ENCODE results near the gene ZNF169.
"Not testable (repeated sequence)": the region's sequence is repeated elsewhere in the genome, so short reads cannot be mapped to it uniquely, and the experiment has no call there.

Gene ZNF169

DNA sequence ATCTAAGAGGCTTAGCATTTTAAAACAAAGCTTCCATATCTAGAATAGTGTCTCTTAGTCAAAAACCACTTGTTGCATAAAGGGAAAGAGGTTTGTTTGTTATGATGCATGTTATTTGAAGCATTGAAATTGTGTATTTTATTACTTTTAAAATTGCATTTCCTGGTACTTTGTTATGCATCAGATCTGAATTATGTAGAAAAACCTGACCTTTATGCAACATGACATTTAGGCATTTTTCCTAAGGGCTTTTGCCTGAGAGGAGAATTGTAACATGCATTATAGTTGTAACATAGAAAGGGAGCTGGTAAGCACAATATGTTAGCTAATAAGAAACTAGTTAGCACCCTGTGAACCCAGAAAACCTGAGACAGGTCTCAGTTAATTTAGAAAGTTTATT lies 22.0 kb downstream of the ZNF169 start:
- no peak for DNase-seq
- intact Hi-C loops (cut with DNase I) = no loop called here

DNA sequence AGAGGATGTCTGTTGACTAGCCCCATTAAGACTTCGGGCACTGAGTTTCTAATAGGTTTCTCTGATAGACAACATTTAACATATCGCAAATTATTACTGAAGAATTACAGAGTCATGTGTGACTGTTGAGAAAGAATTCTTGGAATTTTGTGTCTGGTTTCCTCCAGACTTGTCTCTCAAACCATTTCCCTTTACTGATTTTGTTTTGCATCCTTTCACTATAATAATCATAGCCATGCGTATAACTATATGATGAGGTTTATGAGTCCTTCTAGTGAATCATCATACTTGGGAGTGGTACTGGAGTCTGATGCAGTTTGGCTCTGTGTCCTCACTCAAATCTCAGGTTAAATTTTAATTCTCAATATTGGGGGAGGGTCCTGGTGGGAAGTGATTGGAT lies 27.0 kb downstream of the ZNF169 start:
- DNase-seq = no peak
- intact Hi-C loops (cut with DNase I) = no loop called here

DNA sequence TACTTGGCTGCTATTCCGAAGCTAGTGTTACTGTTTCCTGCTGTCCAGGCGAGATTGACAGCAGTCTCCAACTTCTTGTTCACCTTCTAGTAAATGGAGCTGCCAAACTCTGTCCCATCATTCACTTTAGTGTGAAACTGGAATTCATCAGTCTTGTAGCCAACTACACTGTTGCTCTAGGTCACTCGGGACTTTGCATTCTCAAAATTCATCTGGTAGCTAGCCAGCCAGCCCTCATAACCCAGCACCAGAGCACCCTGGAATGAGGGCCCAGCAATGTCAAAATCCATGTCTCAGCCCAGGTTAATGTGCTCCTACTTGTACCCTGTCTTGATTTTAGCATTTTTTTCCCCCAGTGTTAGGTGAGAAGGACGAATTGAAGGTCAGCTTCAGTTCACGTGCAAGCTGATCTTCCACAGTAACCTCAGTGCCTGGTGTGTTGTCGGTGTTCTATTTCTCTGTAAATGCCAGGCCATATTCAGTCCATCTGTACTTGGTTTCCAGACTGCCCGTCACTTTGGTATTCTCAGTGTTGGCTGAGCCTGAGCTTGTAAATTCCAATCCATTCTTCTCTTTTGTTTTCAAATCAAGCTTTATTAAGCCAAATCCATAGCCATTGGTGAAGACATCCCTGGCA lies 28.9 kb downstream of the ZNF169 start:
- intact Hi-C loops (cut with DNase I) = no loop called here
- no peak for DNase-seq

DNA sequence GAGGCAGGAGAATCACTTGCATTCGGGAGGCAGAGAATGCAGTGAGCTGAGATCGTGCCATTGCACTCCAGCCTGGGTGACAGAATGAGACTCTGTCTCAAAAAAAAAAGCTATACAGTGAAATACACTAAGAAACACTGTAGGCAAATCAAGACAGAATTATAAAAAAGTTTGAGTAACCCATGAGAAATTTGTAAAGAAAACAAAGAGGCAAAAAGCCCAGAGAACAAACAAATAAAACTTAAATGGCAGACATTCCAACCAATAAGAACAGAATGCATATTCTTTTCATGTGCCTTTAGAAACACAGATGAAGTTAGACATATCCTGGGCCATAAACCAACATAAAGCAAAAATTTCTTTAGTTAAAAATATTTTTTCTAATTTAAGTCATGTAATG lies 30.6 kb downstream of the ZNF169 start:
- intact Hi-C loops (cut with DNase I) = no loop called here
- DNase-seq = no peak

DNA sequence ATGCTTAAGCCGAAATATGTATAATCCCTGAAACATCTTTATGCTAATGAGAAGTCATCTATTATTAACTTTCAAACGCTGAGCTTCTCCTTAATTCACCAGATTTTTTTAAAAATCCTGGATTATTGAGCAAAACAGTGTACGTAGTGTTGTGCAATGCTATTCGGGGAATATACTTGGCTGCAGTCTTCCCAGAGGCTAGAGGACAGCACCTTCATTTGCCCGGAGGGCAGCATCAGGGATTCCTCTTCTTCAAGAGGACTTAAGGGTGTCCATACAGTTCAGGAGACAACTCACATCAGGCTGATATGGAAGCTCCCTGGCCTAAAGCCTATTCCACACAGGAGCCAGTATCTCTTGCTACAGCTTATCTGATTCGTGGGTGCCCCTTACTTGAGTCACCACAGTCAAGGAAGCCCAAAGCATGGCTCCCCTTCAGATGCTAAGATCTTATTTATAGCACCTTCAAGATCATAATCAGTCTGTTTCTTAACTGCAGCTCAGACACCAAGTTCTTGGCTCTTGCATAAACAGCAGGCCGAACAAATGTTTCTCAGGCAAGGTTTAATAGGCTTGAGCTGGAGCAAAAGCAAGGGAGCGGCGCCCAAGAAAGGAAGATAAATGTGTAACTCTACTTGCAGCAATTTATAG lies 40.0 kb downstream of the ZNF169 start:
- intact Hi-C loops (cut with DNase I) = no loop called here
- DNase-seq = peak in 4 of 10 donors; percentile 15 to 87 (median 34)

DNA sequence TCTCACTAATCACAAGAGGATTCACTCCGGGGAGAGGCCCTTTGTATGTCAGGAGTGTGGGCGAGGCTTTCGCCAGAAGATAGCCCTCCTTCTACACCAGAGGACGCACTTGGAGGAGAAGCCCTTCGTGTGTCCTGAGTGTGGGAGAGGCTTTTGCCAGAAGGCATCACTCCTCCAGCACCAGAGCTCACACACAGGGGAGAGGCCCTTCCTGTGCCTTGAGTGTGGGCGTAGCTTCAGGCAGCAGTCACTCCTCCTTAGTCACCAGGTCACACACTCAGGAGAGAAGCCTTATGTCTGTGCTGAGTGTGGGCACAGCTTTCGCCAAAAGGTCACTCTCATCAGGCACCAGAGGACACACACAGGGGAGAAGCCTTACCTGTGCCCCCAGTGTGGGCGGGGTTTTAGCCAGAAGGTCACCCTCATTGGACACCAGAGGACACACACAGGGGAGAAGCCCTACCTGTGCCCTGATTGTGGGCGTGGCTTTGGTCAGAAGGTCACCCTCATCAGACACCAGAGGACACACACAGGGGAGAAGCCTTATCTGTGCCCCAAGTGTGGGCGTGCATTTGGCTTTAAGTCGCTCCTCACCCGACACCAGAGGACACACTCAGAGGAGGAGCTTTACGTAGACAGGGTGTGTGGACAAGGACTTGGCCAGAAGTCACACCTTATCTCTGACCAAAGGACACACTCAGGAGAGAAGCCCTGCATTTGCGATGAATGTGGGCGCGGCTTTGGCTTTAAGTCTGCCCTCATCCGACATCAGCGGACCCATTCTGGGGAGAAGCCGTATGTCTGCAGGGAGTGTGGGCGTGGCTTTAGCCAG lies 41.6 kb downstream of the ZNF169 start:
- no peak for DNase-seq
- intact Hi-C loops (cut with DNase I) = no loop called here

DNA sequence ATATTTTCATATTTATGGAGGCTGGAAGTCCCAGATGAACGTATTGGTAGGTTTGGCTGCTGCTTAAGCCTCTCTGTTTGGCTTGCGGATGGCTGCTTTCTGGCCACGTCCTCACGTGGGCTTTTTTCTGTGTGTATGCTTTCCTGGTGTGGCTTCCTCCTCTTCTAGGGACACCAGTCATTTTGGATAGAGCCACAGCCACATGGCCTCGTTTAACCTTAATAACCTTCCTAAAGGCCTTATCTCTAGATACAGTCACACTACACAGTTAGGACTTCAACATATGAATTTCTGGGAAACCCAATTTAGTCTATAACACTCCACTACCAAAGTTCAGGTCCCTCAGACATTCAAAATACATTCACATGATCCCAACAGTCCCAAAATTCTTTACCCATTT lies 42.5 kb downstream of the ZNF169 start:
- no peak for DNase-seq
- intact Hi-C loops (cut with DNase I) = no loop called here

DNA sequence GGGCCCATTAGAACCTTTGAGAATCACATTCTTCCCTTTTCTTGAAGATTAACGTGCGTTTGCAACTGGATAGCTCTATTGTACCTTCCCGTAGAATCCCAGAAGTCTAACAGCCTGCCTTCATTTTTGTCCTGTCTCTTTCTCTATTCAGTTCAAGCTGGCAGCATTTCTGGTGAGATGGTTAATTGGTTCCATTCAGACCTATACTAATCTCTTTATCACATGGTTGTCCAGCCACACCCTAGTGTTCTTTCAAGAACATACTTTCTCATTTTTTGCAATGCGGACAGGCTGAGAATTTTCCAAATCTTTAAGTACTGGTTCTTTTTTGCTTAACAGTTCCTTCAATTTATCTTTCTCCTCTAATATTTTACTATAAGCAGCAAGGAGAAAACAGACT lies 43.3 kb downstream of the ZNF169 start:
- no peak for DNase-seq
- intact Hi-C loops (cut with DNase I) = no loop called here

DNA sequence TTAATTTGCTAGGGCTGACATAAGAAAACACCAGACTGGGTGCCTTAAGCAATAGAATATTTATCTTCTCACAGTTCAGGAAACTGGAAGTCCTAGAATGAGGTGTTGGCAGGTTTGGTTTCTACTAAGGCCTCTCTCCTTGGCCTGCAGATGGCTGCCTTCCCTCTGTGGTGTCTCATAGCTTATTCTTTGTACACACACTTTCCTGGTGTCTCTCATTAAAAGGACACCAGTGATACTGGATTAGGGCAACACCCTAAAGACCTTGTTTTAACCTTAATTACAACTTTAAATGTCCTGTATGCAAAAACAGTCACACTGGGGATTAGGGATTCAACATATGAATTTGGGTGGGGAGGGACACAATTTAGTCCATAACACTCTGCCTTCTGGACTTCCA lies 44.2 kb downstream of the ZNF169 start:
- intact Hi-C loops (cut with DNase I) = no loop called here
- DNase-seq = no peak

DNA sequence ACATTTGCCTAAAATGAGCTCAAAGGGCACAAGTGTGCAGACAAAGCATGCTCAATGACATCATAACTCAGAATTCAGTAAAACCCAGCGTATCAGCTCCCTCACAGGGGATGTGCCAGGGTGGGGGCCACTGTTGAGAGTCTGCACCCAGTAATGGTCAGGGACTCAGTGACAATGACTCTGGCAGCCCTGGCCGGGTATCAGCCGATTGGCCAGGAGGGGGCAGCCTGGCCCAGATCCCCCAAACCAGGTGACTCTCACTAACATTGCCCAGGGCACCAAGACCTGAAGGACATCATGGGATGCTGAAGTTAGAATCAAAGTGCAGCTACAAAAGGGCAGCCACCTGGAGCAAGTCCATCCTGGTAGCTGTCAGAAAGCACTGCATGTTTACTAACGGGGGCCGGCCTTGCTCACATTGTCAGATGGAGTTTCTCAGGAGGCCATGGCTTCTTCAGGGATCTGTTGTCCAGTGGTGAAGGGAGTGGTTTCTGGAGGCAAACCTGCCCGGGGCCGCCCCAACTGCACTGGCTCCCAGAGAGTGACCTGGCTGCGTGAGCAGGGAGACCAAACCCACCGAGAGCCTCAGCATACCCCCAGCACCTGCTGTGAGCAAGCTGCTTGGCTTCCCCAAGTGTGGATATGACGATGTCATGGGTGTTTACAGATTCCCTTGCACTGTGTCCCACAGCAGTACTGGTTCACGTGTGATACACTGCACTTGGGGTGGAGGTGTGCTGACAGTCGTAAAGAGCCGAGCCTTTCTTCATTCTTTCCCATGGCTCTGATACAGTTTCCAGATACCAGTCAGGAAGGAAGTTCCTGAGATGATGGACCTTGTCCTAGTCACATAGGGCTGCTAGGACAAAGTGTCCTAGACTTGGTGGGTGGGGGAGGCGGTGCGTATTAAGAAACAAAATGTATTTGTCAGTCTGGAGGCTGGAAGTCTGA lies 56.2 kb downstream of the ZNF169 start:
- intact Hi-C loops (cut with DNase I); DNase-seq: not testable (repeated sequence)

DNA sequence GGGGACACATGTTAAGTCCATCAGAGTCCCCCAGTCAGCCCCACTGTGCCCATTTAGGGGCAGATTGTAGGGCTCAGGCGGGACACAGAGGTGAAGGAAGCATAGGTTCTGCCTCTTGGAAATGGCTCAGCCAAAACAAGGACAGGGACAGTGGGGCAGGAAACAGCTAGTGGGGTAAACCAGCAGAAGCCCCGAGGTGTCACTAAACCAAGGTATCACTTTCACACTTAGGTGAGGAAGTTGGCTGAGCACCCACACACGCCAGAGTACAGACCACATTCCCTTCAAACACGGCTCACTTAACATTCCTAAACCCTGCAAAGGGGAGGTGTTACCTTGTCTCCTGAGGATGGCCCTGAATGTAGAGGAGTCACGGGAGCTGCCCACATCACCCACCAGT lies 57.1 kb downstream of the ZNF169 start:
- intact Hi-C loops (cut with DNase I) = not testable (repeated sequence)

DNA sequence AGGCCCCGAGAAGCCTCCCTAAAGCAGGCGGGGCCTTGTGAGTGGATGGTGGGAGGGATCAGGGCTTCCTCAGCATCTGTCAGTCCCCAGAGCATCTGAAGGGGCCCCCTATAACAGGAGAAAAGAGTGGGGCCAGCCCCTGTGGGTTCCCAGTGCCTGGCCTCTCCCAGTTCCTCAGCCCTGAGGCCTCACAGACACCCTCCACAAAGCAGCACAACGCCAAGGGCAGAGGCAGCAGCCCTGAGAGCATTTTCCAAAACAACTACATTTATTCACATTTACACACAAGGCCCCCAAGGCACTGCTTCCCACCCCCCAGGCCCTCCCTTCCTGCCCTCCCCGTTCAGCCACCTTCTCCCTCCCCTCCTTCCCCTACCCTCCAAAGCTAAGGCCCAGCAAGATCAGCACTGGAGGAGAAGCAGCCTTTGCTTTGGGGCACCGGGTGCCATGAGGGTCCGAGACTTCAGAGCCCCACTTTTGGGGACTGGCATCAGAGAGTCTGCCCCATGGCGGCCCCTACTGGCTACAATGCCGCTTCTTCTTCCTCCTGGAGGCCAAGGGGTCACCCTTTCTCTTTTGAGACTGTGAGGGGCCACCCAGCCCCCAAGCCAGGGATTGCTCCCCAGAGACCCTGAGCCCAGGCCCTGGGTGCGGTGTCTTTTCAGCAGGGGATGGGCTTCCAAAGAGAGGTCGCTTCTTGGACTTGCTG lies 59.0 kb downstream of the ZNF169 start:
- intact Hi-C loops (cut with DNase I); DNase-seq: not testable (repeated sequence)

More for the DNA sequence above, 57.1 kb downstream of the ZNF169 start:
- DNase-seq = not testable (repeated sequence)

DNA sequence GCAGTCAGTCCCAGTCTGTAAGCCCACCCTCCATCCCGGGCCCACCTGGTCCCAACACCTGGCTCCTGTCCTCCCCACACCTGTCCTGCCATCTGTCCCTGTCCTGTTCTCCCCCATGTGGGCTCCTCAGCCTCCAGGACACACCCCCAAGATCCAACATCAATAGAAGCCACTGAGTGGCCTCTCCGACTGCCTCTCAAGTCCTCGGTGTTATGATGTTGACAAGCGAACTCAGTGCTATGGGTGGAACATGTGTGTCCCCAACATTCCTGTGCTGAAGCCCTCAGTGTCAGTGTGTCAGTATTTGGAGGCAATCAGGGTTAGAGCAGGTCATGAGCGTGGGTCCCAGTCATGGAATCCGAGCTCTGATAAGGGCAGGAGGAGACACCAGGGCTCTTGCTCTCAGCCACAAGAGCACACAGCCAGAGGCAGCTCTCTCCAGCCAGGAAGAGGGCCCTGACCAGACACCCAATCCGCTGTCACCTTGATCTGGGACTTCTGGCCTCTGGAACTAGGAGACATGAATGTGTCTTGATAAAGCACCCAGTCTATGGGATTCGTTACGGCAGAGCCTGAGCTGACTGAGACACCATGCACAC lies 63.3 kb downstream of the ZNF169 start:
- DNase-seq; intact Hi-C loops (cut with DNase I): not testable (repeated sequence)

DNA sequence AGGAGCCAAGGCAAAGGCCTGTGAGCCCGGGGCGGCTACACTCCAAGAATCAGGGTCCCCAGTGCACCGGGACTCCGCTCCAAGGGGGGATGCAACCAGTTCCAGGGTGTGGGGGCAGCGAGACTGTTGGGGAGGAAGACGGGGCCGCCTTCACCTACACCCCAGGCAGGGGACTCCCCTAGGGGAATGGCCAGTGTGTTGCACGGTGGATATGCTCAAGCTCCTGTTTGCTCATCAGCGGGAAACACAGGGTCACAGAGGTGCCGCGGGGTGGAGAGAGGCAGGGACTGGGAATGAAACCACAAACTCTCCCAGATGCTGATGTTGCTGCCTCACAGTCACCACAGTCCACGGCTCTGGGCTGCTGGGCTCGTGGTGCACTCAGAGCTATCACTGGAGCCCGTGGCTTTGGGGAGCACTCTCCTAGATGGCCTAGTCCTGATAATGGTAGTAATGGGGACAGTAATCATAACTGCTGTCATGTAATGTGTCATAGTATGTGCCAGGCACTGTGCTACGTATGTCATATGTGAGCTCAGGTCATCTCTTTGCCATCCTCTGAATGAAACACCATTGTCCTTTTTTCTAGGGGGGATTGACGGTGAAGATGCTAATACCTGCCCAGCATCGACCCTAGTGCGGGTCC lies 64.2 kb downstream of the ZNF169 start:
- DNase-seq; intact Hi-C loops (cut with DNase I): not testable (repeated sequence)

DNA sequence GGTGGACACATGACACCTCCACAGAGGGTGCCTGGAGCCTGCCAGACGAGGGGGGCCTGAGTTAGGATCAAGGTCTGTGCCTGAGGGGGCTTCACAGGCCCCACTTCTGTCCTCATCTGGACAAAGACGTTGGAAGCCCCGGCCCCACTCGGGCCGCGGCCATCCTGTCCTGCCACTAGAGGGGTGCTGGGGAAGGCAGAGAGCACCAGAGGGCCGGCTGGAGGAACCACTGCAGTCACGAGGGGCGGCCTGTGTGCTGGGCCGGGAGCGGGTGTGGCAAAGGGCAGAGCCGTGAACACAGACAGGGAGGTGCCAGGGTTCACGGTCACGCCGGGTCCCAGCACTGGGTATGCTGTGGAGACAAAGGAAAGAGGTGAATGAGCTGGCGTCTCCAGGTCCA lies 66.5 kb downstream of the ZNF169 start:
- DNase-seq; intact Hi-C loops (cut with DNase I): not testable (repeated sequence)

DNA sequence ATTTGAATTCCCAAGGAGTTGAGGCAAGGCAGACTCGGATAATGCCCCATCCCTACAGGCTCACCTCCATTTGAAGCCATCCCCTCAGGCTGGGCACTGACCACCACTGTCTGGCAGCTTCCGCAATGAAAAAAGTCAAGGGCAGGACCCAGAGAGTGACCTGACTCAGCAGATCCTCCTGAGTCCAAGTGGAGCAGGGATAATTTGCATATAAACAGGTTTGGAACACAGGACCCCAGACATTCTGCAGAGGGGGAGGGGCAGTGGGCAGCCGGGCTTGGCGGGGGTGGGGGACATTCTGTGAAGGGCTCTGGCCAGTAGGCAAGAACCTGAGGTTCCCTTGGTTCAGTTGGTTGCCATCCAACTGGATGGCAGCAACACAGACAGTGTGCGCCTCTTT lies 69.4 kb downstream of the ZNF169 start, which contains the start of gene NUTM2F:
TSS of gene NUTM2F (minus strand) at position 101 of the 400 bp plus-strand sequence. CDS start at position 80, 21 bp downstream.
- intact Hi-C loops (cut with DNase I); DNase-seq: not testable (repeated sequence)

DNA sequence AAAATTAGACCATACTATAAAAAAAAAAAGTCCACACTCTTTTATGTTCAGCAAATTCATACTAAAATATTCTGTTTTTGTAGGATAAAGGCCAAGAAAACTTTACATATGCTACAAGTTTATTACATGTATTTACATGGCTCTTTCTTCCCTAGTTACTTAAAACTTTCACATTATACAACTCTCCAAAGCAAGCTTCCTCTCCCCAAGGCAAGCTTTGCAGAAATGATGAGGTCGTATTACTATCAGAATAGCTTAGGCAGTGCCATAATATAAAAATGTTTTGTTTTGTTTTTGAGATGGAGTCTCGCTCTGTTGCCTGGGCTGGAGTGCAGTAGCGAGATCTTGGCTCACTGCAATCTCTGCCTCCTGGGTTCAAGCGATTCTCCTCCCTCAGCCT lies 77.3 kb downstream of the ZNF169 start:
- DNase-seq; intact Hi-C loops (cut with DNase I): not testable (repeated sequence)

DNA sequence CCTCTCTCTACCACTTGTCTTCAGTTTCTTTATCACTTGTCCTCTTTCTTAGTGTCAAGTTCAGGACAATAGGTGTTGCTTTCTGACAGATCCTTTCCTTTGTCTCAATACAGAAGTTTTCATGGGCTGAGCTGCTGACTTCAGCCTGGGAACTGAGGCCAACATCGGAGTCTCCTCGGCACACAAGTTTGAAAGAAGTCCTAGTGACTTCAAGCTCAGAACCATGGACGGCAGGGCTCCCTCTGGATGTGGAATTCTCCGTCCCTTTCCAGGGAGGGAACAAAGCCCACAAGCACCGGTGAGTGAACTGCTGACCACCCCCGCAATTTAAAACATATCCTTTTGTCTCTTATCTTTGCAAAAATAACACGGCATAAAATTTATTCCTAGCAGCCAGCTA lies 79.6 kb downstream of the ZNF169 start:
- intact Hi-C loops (cut with DNase I); DNase-seq: not testable (repeated sequence)

DNA sequence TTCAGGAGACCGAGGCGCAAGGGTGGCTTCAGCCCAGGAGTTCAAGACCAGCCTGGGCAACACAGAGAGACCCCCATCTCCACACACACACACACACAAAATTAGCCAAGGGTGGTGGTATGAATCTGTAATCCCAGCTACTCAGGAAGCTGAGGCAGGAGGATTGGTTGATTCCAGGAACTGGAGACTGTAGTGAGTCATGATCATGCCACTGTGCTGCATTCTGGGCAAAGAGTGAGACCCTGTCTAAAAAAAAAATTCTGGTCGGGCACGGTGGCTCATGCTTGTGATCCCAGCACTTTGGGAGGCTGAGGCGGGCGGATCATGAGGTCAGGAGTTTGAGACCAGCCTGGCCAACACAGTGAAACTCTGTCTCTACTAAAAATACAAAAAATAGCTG lies 80.6 kb downstream of the ZNF169 start:
- intact Hi-C loops (cut with DNase I) = not testable (repeated sequence)
- peak in 1 of 10 donors; percentile 8 for DNase-seq
